HT-29 (cell line): ENCODE data around the gene ACSS3. TPM values are rescaled to one million over a fixed set of nuclear protein-coding genes. Genes with fewer than 3 reads are reported as not detected.
A peak's percentile ranks its signal among the peaks of the same experiment; 100 is the strongest.

Experiments
- DNase-seq: peaks from one replicate; pipeline ENCODE4 v3.0.0-alpha.2; 2015; ENCODE audit warnings: low spot score
- total RNA-seq: library from RNA; depleted of rRNA; stranded (reverse); fragments of >200 nt; shearing (Covaris generic); gene quantifications from 2 replicates; pipeline ENCODE4 v1.2.3, GENCODE V29; 2014

ACSS3 gene
- total RNA-seq, 1 experiment from 2014 or later: not detected

DNA sequence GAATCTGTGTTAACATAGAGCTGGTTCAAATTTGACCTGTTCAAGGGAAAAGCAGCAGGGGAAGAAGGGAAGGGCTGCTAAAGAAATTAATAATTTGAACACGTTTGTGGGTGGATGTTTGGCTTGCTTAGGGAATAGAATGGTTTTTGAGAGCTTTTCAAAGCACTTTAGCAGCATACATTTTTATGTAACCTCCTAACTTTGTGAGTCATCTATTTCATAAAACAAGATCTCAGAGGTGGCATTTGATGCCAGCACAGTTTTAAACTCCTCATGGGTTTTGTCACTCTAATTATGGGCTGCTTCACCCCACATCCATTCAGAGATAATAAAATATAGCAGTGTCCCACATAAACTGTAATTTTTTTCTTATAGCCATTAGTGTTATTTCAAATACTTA lies 143.8 kb downstream of the ACSS3 start:
- DNase-seq: no peak

DNA sequence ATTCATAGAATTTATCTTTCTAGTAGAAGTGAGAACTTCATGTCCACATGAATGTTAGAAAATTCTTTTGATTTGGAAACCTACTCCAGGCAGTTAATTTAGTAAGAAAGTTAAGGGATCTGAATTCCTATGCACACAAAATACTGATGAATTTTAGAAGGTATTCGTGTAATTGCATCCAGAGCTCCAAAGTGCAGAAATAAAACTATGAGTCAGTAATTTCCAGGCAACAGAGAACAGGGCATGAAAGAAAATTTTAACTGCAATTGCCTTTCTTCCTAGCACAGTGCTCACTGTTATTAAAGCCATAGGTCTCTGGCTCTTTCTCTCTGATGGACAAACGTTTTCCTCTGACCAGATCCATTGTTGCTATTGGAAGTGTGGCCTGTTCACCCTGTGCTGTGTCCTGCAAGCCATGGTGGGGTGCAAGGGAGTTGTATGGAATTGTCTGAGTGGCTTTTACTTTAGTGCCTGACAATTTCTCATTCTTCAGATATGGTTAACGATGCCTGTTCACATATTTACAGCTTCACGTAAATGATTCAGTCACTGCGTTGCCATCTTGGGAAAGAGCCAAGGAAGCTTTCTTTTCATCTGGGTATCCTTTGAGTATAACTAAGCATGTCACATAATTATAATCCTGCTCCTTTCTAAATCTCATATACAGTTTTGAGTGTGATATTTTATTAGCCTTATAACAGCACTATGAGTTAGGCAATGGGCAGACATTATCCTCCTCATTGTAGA lies 145.1 kb downstream of the ACSS3 start:
- no peak for DNase-seq

DNA sequence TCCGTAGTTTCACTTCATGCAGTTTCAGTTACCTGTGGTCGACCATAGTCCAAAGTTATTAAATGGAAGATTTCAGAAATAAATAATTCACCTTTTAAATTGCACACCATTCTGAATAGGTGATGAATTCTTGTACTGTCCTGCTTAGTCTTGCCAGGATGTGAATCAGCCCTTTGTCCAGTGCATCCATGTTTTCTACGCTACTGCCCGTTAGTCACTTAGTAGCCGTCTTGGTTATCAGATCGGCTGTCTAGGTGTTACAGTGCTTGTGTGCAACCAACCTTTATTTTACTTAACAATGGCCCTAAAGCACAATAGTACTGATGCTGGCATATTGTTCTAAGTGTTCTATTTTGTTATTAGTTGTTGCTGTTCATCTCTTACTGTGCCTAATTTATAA lies 146.7 kb downstream of the ACSS3 start:
- no peak for DNase-seq

DNA sequence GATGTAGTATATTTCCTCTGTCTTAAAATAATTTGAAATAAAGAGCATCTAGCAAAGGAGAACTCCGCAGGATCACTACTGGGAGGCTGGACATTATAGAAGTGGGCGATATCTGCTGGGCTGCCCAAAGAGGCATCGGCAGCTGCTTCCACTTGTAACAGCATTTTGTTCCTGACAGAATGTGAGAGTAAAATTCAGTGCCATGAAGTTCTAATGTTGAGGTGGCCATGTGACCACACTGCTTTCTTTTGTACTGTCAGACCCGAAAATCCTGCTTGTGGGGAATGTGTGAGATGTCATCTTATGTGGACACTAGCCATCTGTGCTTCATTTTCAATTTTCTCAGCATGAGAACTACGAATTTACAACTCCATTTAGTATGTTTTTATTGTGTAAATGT lies 151.9 kb downstream of the ACSS3 start:
- DNase-seq: no peak

DNA sequence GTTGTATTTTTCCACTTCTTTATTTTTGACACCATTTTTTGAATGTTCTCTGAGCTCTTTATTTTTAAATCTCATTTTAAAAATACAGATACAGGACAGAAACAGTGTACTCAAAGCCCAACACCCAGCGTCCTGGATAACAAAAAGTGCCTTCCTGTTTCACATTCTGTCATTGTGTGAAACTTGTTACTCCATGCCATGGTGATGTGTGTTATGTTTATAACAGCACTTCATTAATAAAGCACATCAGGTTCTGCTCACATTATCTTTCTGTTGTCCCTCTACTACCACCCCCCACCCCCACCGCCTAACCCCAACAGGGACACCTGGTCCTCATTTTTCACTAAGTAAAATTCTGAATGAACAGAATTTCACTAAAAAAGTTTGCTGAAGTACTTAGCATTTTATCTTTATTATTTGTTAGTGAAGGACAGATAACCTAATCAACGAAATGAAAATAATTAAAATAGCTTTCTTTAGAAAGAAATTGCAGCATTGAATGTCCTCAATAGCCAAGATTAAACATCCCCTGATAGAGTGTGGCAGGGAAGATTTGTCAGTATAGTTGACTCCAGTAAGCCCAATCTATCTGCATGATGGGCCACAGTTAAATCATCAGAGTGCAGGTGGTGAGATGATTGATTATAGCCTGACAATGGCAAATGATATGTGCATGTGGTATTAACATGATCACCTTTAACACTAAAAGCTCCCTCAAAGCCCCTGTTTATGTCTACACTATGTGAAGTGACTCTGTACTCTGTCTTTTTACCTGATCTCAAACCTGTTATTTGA lies 153.9 kb downstream of the ACSS3 start:
- DNase-seq: no peak

DNA sequence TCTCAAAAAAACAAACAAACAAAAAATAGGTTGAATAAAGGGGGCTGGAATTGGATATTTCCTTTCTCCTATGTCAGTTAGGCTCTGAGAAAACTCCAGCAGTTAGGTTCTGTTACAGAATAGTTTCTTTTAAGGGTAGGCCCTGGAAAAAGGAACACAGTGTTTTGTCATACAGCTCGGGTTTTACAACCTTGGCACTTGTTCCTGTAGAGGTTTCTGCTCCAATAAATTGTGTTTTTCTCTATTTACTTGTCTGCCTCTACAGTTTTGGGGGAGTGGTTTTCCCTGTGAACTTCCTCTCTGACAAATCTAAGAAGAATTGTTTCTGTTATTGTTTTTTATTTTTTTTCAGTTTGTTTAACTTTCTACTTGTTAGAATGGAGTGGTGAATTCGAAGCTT lies 167.6 kb downstream of the ACSS3 start:
- DNase-seq: no peak

DNA sequence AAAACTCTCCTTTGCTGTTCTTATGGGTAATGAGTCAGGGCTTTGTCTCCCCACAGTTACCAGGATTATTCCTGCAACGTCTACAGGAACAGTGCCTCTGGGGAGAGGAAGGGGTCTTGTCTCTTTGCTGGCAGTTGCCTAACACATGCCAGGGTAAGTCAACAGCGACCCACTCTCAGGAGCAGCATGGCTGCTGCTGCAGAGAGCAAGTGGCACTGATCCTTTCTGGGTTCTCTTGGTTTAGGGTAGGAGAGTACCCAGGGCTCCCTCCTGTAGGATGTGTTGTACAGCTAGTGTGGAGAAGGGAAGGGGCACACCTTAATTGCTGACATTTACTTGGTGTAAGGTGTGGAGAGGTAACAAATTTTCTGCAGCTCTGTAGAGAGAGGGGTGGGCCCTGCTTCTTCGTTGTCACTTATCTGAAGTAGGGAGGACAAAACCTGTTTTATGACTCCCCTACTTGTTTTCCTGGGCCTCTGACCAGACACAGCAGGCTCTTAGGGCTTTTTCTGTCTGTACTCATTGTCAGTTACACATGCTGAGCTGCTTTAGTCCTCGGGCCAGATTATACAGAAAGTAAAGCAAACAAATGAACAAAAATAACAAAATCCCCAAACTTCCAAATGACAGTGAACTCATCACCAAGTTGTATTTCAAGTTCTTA lies 168.2 kb downstream of the ACSS3 start:
- DNase-seq: no peak

DNA sequence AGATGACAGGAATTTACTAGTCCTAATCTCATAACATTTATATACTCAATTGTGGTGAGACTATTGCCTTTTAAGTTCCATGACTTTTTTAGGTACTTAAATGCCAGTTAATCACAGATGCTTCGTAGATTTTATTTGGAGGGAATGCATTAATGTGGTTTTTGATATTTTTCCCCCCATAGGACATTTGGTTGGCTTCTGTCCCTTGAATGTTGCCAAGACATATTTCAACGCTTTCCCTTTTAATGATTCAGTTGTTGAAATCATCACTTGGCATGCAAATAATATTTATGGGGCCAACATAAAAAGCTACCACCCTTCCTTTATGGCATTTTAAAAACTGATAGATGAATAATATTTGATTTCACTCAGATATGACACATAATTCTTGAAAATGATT lies 172.1 kb downstream of the ACSS3 start:
- DNase-seq: no peak

DNA sequence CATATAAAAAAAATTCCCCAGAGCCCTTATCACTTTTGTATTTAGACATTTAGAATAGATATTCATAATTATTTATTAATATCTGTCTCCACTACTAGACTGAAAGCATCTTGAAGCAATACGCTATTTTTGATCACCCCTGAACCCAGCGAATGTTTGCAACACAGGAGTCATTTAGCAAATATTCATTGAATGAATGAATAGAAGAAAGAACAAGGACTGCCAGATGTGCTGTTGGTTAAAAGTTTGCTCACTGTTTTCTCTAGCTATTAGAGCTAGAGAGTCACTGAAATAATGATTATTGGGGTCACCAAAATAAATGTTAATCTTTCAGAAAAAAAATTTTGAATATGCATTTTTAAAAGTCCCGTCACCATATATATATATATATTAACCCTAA lies 174.3 kb downstream of the ACSS3 start:
- no peak for DNase-seq

DNA sequence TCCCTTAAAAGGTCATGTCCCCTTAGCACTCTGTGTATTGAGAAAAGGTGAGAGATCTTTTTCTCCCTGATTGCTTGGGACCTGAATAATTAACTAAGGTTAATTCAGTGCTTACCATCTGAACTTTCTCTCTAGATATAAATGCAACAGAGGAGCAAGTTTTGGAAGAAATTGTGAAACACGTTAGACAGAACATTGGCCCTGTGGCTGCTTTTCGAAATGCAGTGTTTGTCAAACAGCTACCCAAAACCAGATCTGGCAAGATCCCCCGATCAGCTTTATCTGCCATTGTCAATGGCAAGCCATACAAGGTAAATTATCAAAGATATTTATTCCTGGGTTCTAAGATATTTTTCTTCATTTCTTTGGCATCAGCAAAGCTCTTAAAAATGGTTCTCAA lies 175.5 kb downstream of the ACSS3 start:
- DNase-seq: no peak

DNA sequence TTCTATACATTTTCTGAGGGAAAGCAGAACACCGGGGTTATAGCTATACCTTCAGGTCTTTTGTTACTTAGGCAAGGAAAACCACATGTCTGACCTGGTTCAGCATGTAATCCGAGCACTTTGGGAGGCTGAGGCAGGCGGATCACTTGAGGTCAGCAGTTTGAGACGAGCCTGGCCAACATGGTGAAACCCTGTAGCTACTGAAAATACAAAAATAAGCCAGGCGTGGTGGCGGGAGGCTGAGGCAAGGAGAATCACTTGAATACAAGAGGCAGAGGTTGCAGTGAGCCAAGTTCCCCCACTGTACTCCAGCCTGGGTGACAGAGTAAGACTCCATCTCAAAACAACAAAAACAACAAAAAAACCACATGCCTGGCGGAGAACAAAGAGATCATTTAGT lies 177.6 kb downstream of the ACSS3 start:
- no peak for DNase-seq

DNA sequence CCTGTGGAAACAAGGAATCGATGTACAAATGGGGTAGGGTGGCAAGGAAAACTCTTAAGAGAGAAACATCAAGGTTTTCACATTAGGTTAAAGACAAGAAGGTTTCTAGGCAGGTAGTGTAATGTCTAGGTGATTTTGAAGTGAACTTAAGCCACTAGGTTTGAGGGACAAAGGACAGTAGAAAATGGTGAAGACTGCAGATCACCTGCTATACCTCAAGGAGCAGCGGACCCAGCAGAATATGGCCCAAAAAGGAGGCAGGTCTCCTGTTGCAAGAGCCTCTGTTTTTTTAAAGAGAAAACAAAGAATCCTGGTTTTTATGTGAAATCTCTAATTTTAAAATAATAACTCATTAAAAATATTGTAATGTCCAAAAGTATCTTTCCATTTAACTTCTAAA lies 178.1 kb downstream of the ACSS3 start:
- DNase-seq: no peak

DNA sequence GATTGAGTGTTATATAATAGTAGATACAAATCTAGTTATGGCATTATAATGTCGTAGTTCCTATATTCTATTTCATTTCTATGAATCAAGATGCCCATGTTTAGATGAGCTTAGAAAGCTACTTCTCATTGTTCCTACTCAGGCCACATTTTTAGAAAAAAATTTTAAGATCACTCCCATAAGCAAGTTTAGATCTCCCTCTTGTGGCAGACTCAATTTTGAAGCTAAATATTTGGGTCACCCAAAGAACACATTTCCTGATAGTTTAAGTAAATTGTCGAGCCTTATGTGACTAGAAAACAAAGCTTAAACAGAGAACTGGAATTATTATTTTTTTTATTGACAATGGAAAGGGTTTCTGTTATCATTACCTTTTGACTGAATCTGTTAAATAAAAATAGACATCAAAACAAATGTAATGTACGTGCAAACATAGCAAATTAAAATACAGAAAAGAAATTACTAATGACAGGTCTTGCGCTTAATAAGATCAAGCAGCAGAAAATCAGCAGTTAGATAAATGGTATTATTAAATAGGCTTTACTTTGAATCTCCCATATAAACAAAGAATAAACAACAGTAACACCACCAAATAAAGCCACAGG lies 180.2 kb downstream of the ACSS3 start:
- peak; percentile 52 for DNase-seq

DNA sequence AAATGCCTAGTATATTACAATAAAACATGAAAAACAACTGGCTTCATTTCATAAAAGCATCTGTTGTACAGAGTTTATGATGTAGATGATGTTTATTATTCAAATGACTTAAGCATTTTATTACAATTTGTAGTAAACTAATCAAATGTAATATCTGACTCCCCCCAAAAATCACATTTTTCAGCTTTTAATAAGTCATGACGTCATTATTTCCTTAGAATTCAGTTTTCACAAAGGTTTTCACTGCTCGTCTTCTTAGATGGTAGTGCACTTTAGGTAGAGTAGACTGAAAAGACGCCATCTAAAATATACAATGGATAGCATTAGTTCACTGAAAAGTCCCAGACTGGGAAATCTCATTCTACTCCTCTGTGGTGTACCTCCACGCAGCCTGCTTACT lies 181.5 kb downstream of the ACSS3 start:
- DNase-seq: no peak

DNA sequence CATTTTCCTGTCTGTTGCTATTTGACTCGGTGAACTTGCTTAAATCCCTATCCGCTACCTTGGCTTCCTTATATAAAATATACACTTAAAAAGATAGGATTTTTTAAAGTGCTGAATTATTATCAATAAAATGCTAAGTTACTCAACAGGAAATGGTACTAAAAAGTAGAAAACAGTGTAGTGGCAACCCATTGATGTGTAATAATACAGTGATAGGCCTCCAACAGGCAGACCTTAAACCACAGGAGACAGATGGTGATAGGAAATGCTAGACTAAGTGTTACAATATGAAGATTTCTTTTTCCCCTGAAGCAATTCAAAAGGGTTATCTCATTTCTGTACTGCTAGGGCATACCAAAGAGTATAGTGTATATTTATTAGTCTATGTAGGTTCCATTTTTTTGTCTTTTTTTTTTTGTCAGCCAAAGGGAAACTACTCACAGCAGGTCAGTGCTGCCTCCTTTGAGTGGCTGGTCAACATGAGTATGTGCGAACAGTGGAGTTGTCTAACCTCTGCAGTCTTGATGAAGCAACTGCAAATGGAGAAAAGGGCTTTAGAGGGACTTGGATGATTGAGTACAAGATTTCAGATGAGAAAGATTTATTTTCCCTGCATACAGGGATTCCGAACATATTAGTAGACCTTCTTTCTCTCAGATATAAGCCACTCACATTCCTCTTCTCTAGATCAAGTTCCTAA lies 183.8 kb downstream of the ACSS3 start:
- DNase-seq: no peak

DNA sequence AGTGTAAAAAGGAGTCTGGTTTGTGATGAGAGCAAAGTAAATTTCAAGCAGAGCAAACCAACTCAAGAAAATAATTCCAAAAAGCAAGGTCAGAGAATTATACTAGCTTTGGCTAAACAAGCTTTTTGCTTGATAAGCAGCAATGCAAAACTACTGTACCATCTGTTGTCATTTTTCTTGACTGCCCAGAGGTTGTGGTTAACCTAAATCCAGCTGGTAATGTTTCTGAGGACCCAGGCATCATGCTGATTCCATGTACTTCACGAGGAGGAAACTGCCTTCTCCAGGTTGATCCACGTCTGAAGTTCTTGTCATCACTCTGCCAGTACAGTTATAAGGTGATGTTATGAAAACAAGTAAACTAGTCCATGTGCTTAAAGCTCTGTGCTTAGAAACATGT lies 185.2 kb downstream of the ACSS3 start:
- no peak for DNase-seq

DNA sequence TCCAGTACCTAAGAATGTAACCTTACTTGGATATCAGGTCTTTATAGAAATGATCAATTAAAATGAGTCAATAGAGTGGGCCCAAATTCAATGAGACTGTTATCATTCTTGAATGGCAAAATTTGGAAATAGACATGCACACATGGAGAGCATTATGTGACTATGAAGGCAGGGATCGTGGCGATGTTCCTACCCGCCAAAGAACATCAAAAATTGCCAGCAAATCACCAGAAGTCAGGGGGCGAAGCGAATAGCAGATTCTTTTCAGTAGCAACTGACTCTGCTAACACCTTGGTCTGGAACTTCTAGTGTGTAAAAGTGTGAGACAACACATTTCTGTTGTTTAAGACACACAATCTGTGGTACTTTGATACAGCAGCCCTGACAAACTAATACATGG lies 192.5 kb downstream of the ACSS3 start:
- DNase-seq: no peak

DNA sequence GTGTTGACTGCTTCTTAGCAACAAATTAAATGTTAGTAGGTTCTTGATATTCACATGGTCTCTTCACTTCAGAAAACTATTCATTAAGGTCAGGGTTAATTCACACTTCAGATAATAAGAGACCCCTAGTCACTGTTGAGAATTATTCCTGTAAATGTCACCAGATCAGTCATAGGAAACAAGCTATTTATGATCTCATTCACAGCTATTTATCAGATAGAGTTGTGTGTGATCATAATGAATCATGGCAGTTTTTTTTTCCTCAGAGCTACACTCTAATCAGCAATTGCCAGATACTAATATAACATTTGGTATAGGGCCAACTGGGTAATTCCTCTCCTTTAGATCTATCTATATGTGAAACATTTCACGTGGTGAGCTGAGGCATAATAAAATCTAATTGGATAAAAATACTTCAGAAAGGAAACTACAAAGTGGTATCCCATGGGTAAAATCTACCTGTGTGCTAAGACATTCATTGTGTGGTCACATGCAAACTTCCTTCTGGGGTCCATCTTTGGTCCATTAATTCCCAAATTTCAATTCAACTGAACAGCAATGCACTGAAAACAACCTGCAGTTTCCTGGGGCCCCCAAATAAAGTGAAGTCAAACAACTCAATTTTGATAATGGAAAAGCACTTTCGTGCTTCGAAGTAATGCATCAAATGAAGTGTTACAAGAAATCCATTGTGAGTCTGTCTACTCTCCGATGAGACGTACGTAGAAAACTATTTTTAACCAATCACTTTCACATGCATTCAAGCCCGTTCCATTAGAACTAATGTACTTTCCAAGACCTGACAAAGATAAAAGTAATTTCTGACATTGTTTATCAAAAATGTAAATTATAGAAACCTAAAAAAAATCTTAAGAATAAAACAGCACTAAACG lies 197.0 kb downstream of the ACSS3 start:
- DNase-seq: no peak

DNA sequence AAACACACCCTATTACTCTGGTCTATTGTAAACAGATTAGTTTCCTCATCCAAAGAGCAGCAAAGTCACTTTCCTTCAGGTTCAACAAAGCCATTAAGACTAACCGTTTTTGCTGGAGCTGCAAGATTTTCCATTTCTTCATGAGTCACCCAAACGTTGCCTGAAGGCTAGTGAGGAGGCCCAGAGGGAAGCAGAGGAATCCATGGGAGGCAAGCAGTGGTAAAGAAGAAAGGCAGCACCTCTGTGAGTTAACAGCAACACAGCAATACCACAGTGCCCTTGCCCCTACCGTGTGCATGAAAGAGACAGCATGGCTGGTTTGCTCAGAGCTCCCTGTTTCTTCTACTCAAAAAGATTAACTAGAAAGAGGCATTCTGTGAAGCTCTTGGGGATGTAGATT lies 206.3 kb downstream of the ACSS3 start:
- DNase-seq: no peak

DNA sequence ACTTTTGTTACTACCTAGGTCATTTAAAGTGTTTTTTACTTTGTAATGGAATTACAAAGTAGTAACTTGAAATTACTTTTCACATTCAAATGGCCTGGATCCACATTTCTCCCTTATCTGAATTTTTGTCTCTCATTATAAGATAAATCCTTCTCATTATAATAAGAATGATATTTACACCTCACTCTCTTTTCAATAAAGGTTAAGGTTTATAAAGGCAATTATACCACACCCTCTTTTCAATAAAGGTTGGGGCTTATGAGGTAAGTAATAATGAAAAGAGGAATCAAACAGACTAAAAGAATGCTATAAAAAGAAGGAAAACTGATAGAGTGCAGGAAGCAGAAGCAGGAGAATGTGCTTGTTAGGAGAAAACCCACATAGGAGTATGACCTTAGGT lies 210.8 kb downstream of the ACSS3 start:
- no peak for DNase-seq
